GM10266 (cell line): ENCODE results near the gene STAG1.

Experiments used
- DNase-seq: peaks from one replicate; pipeline ENCODE4 v3.0.0; 2012; ENCODE audit errors: extremely low spot score
- TF ChIP-seq, protein P1 (sequence below): IDR thresholded peaks from 2 replicates; pipeline ENCODE4 v1.5.1; 2012; ENCODE audit warnings: mild to moderate bottlenecking, low read depth; ENCODE audit not compliant: control insufficient read depth, insufficient read depth; ENCODE audit errors: missing control alignments

STAG1 gene

DNA sequence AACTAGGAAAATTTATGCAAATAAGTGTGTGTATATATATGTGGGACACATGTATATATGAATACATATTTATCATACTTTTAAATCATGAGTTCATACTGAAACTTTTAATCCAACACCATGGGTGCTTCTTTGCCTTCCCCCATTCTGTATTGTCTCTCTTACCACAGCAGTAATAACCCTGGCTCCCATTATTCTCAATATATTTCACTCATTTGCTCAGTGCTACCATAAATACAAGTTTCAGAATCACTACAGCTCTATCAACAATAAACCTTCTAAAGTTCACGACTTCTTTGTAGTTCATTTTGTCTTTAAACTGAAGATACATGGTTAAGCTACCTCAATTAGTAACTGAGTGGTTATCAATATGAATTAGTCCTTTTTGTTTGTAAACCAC lies 419.9 kb downstream of the STAG1 start:
- TF ChIP-seq, protein P1, sequence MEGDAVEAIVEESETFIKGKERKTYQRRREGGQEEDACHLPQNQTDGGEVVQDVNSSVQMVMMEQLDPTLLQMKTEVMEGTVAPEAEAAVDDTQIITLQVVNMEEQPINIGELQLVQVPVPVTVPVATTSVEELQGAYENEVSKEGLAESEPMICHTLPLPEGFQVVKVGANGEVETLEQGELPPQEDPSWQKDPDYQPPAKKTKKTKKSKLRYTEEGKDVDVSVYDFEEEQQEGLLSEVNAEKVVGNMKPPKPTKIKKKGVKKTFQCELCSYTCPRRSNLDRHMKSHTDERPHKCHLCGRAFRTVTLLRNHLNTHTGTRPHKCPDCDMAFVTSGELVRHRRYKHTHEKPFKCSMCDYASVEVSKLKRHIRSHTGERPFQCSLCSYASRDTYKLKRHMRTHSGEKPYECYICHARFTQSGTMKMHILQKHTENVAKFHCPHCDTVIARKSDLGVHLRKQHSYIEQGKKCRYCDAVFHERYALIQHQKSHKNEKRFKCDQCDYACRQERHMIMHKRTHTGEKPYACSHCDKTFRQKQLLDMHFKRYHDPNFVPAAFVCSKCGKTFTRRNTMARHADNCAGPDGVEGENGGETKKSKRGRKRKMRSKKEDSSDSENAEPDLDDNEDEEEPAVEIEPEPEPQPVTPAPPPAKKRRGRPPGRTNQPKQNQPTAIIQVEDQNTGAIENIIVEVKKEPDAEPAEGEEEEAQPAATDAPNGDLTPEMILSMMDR, result no peak
- DNase-seq, result no peak

- no peak for DNase-seq
- TF ChIP-seq, protein P1, result no peak
Measured at GRCh38 chr3:136330900-136331299, 421.3 kb downstream of the STAG1 start.

DNA sequence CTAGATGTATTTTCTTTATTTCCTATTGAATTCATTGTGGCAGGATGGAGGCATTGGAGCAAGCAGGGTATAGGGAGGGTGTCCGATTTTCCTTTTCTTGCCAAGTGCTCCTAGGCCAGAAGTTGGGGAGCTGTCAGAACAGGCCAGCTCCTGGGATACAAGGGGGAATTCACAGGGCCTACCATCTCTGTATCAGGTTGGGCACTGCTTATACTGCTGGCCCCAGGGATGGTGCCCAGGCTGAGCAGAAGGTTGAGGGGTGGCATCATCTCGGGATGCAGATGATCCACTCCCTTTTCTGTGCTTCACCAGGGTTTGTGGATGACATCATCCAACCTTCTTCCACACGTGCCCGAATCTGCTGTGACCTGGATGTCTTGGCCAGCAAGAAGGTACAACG lies 422.6 kb downstream of the STAG1 start:
- no peak for DNase-seq

DNA sequence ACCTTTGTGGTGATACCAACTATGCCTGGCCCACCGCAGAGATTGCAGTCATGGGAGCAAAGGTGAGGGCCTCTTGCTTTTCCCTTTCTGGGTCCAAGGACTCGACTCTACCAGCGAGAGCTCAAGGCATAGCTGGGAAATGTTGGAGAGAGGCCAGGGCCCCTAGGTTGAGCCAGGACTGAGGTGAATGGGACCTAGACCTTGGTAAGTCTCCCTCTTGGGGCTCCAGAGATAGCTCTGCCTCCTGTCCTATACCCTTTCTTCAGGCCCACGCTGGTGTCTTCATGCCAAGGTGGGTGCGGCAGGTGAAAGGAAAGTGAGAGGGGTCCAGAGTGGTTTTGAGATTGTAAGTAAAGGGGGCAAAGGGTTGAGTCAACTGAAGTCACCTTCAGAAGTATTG lies 424.5 kb downstream of the STAG1 start:
- DNase-seq, result no peak
- TF ChIP-seq, protein P1, result no peak

More for the DNA sequence above, 422.6 kb downstream of the STAG1 start:
- TF ChIP-seq, protein P1, result no peak

GRCh38 chr3:136326316-136326715 lies 425.9 kb downstream of the STAG1 start:
- TF ChIP-seq, protein P1, result no peak
- no peak for DNase-seq

DNA sequence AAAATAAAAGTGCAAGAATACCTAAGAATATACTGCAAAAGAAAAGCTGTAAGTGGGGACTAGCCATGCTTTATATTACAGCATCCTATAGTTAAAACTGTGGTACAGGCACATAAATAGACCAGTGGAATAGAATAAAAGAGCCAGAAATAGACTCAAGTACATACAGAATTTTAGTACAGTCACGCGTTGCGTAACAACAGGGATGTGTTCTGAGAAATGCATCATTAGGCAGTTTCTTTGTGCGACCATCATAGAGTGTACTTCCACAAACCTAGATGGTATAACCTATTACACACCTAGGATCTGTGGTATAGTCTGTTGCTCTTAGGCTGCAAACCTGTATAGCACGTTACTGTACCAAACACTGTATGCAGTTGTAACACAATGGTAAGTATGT lies 440.2 kb downstream of the STAG1 start:
- TF ChIP-seq, protein P1, result no peak
- DNase-seq, result no peak

- TF ChIP-seq, protein P1, result no peak
- no peak for DNase-seq
Measured at GRCh38 chr3:136311261-136311660, 440.9 kb downstream of the STAG1 start.

- TF ChIP-seq, protein P1, result no peak
- no peak for DNase-seq
Measured at GRCh38 chr3:136305879-136306278, 446.3 kb downstream of the STAG1 start.
